Suprapubic skin (tissue), 4 donors: ENCODE data around the gene GNAS-AS1. TPM values are rescaled to one million over a fixed set of nuclear protein-coding genes. Genes with fewer than 3 reads are reported as not detected.

Source experiments
- DNase-seq, 2 donors: peaks; one replicate each; pipeline ENCODE4 v3.0.0-alpha.2; 2019; ENCODE audit warnings: low spot score in 2 of 2
- H3K27ac ChIP-seq: fragments of 200-600 bp; sonication (generic); one replicate; pipeline ENCODE4 v1.5.1; 2019
- H3K27me3 ChIP-seq: fragments of 200-600 bp; sonication (generic); one replicate; pipeline ENCODE4 v1.5.1; 2019
- H3K36me3 ChIP-seq: fragments of 200-600 bp; sonication (generic); one replicate; pipeline ENCODE4 v1.5.1; 2019
- H3K4me1 ChIP-seq: fragments of 200-600 bp; sonication (generic); one replicate; pipeline ENCODE4 v1.5.1; 2019
- H3K4me3 ChIP-seq: fragments of 200-600 bp; sonication (generic); one replicate; pipeline ENCODE4 v1.5.1; 2019; ENCODE audit warnings: mild to moderate bottlenecking
- H3K9me3 ChIP-seq: fragments of 200-600 bp; sonication (generic); one replicate; pipeline ENCODE4 v1.5.1; 2019
- EP300 ChIP-seq: sonication (generic); formaldehyde crosslinking; IDR thresholded peaks from one replicate; pipeline ENCODE4 v1.6.1; 2017; ENCODE audit warnings: antibody characterized with exemption
- POLR2A ChIP-seq, 2 donors: fragments of 450-650 bp; IDR thresholded peaks; one replicate each; pipeline ENCODE4 v1.6.1; 2017; ENCODE audit warnings: antibody characterized with exemption in 2 of 2, mild to moderate bottlenecking in 2 of 2, moderate library complexity in 2 of 2
- POLR2AphosphoS5 ChIP-seq, 3 donors: sonication (generic); formaldehyde crosslinking; IDR thresholded peaks; one replicate each; pipeline ENCODE4 v1.6.1; 2017; ENCODE audit warnings: antibody characterized with exemption in 3 of 3
- WGBS: methylation state at CpG from one replicate; pipeline ENCODE4 v1.1.5; 2018; 5-methylcytosine and 5-hydroxymethylcytosine counted together
- total RNA-seq, 4 donors: library from RNA; depleted of rRNA; stranded (reverse); fragments of >200 nt; gene quantifications; one replicate each; pipeline ENCODE4 v1.1.0, GENCODE V29; 2016
- TF ChIP-seq, protein P1 (sequence below), 2 donors: fragments of 200-600 bp in 1 of 2; fragments of 450-650 bp in 1 of 2; sonication (generic) in 1 of 2; IDR thresholded peaks; one replicate each; pipeline ENCODE4 v1.5.1; 2016 to 2019; ENCODE audit warnings: antibody characterized with exemption in 2 of 2, mild to moderate bottlenecking in 1 of 2, moderate library complexity in 1 of 2

Gene GNAS-AS1
- total RNA-seq, 4 donors from 2014 or later, result not detected

DNA sequence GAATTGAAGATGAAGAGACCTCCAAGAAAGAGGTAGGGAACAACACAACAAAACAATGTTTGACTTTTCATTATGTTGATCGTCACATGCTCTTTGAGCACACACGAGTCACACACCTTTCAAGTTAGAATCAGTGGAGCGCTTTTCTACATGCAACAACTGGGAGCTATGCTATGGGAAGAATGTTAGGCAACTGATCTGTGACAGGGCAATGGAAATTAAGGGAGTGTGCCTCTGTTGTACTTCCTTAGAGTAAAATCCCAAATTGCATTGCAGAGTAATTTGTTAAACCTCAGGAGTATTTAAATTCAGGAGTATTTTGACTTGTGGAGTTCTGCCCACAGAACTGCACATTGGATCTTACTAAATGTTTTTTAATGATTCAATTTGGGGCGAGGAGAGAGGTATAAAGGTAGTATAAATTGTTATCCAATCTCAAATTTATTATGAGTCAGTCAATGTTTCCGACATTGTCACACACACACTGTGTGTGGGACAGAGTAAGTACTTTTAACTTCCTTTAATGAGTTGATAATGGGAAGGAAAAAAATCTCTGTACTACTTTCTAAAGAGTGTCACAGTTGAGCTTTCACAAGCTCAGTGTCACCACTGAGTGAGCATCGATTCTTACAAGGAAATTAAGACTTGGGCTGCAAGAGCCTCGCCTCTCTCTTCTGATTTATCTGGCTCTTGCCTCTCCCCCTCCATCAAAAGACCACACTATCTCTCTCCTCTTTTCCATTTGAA lies 12.5 kb upstream of the GNAS-AS1 start:
- DNase-seq, result no peak
- 87% methylated on average over 7 of the region's 7 CpGs for WGBS
- Histone ChIP-seq H3K36me3 (no peaks in the 10 kb centered on the region), H3K4me3 (no peak overlapping the region), H3K27ac (no peak overlapping the region), H3K9me3 (no peaks in the 10 kb centered on the region), H3K27me3 (peaks cover 12% of the 10 kb centered on the region), H3K4me1 (no peaks in the 10 kb centered on the region)
- TF ChIP-seq POLR2A (IDR thresholded peaks at IDR 0.05), result no peak
- TF ChIP-seq, protein P1, sequence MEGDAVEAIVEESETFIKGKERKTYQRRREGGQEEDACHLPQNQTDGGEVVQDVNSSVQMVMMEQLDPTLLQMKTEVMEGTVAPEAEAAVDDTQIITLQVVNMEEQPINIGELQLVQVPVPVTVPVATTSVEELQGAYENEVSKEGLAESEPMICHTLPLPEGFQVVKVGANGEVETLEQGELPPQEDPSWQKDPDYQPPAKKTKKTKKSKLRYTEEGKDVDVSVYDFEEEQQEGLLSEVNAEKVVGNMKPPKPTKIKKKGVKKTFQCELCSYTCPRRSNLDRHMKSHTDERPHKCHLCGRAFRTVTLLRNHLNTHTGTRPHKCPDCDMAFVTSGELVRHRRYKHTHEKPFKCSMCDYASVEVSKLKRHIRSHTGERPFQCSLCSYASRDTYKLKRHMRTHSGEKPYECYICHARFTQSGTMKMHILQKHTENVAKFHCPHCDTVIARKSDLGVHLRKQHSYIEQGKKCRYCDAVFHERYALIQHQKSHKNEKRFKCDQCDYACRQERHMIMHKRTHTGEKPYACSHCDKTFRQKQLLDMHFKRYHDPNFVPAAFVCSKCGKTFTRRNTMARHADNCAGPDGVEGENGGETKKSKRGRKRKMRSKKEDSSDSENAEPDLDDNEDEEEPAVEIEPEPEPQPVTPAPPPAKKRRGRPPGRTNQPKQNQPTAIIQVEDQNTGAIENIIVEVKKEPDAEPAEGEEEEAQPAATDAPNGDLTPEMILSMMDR (IDR thresholded peaks at IDR 0.05), result no peak
- TF ChIP-seq EP300, result no peak
- TF ChIP-seq POLR2AphosphoS5 (IDR thresholded peaks at IDR 0.05), result no peak

DNA sequence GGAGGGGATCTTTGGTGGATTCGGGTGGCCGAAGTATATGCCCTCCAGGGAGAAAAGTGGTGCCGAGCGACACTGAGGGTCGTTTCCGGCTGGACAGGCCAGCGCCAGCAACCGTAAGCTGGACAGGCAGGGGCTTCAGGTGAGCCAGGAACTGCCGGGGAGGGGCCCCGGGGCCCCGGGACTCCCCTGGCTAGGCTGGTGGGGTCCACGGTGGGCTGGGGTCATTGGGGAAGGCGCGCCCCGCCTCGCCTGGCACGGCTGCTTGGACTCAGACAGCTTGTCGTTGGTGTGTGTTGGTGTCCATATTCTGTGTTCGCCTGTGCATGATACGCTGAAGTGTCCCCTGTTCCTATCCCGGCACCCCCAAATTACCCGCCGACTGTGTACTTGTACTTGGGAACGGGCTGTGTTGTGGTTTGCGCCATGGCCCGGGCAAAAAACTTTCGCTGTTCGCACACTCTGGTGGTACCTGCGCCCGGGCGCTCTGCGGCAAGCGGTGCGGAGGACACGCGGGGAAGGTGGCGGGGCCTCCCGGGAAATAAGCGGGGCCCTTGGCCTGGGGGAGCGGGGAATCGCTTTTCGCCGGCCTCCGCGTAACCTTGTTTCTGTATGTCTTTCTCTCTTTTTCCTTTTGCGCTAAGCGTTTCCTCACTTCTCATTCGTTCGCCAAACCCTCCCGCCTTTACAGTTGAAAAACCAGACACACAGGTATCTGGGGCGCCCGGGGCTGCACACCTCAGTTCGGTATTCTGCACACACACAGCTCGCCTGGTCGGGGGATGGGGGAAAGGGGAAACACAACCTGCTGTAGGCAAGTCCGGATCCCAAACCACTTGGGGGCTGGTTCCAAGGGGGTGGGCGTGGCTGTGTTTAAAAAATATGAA lies 5.0 kb upstream of the GNAS-AS1 start:
- Histone ChIP-seq H3K9me3 (no peaks in the 10 kb centered on the region), H3K4me3 (peak overlapping the region; percentile 39), H3K27me3 (peaks cover 62% of the 10 kb centered on the region), H3K36me3 (no peaks in the 10 kb centered on the region), H3K27ac (no peak overlapping the region), H3K4me1 (peaks cover 29% of the 10 kb centered on the region)
- no peak for TF ChIP-seq EP300
- TF ChIP-seq, protein P1 (IDR thresholded peaks at IDR 0.05), result no peak
- TF ChIP-seq POLR2A (IDR thresholded peaks at IDR 0.05), result no peak
- no peak for TF ChIP-seq POLR2AphosphoS5 (IDR thresholded peaks at IDR 0.05)
- no peak for DNase-seq
- 42% methylated on average over 49 of the region's 57 CpGs for WGBS

DNA sequence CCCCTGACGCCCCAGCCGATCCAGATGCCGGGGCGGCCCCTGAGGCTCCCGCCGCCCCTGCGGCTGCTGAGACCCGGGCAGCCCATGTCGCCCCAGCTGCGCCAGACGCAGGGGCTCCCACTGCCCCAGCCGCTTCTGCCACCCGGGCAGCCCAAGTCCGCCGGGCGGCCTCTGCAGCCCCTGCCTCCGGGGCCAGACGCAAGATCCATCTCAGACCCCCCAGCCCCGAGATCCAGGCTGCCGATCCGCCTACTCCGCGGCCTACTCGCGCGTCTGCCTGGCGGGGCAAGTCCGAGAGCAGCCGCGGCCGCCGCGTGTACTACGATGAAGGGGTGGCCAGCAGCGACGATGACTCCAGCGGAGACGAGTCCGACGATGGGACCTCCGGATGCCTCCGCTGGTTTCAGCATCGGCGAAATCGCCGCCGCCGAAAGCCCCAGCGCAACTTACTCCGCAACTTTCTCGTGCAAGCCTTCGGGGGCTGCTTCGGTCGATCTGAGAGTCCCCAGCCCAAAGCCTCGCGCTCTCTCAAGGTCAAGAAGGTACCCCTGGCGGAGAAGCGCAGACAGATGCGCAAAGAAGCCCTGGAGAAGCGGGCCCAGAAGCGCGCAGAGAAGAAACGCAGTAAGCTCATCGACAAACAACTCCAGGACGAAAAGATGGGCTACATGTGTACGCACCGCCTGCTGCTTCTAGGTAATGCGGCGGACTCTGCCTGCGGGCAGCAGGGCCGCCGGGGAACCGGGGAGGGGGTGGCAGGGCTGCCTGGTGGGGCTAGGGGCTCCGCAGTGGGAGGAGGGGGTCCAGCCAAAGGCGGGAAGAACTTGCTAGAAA lies 4.2 kb upstream of the GNAS-AS1 start:
- Histone ChIP-seq H3K4me1 (peaks cover 29% of the 10 kb centered on the region), H3K27ac (no peak overlapping the region), H3K4me3 (peak overlapping the region; percentile 39), H3K9me3 (no peaks in the 10 kb centered on the region), H3K27me3 (peaks cover 65% of the 10 kb centered on the region), H3K36me3 (no peaks in the 10 kb centered on the region)
- no peak for DNase-seq
- TF ChIP-seq POLR2AphosphoS5 (IDR thresholded peaks at IDR 0.05) (no peak), POLR2A (IDR thresholded peaks at IDR 0.05) (no peak)
- TF ChIP-seq, protein P1 (IDR thresholded peaks at IDR 0.05), result no peak
- WGBS, result 58% methylated on average over 32 of the region's 75 CpGs

DNA sequence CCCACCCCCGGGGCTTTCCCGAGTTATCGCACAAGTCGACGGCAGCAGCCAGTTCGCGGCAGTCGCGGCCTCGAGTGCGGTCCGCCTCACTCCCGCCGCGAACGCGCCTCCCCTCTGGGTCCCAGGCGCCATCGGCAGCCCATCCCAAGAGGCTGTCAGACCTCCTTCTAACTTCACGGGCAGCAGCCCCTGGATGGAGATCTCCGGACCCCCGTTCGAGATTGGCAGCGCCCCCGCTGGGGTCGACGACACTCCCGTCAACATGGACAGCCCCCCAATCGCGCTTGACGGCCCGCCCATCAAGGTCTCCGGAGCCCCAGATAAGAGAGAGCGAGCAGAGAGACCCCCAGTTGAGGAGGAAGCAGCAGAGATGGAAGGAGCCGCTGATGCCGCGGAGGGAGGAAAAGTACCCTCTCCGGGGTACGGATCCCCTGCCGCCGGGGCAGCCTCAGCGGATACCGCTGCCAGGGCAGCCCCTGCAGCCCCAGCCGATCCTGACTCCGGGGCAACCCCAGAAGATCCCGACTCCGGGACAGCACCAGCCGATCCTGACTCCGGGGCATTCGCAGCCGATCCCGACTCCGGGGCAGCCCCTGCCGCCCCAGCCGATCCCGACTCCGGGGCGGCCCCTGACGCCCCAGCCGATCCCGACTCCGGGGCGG lies 3.4 kb upstream of the GNAS-AS1 start:
- Histone ChIP-seq H3K27ac (no peak overlapping the region), H3K4me3 (peak overlapping the region; percentile 39), H3K9me3 (no peaks in the 10 kb centered on the region), H3K27me3 (peaks cover 61% of the 10 kb centered on the region), H3K4me1 (peaks cover 29% of the 10 kb centered on the region), H3K36me3 (no peaks in the 10 kb centered on the region)
- TF ChIP-seq POLR2AphosphoS5 (IDR thresholded peaks at IDR 0.05) (no peak), EP300 (no peak), POLR2A (IDR thresholded peaks at IDR 0.05) (no peak)
- TF ChIP-seq, protein P1 (IDR thresholded peaks at IDR 0.05), result no peak
- no peak for DNase-seq
- 44% methylated on average over 36 of the region's 63 CpGs for WGBS
